Adrenal gland (tissue), 12 donors: ENCODE measurements around the gene SYCE3. TPM values are rescaled to one million over a fixed set of nuclear protein-coding genes. Genes with fewer than 3 reads are reported as not detected.
A peak's percentile ranks its signal among the peaks of the same experiment; 100 is the strongest.

Experiments used
- DNase-seq, 7 donors: peaks; one replicate each; pipeline ENCODE4 v3.0.0-alpha.2; 2019 to 2020
- H3K27ac ChIP-seq, 5 donors: fragments of 200-600 bp; sonication (generic) in 4 of 5; 1 replicate in 3 of 5; 2 replicates in 2 of 5; pipeline versions ENCODE4 v1.5.1 to v1.8.0; 2016 to 2020; ENCODE audit warnings: mild to moderate bottlenecking in 1 of 5
- H3K27me3 ChIP-seq: fragments of 200-600 bp; 2 replicates; pipeline ENCODE4 v1.8.0; 2021
- H3K36me3 ChIP-seq, 2 donors: fragments of 200-600 bp; replicated peaks in 1 of 2; 1 replicate in 1 of 2; 2 replicates in 1 of 2; pipeline versions ENCODE4 v1.5.1 to v1.8.0; 2018 to 2022
- H3K4me1 ChIP-seq, 2 donors: fragments of 200-600 bp; replicated peaks in 1 of 2; 1 replicate in 1 of 2; 2 replicates in 1 of 2; pipeline versions ENCODE4 v1.5.1 to v1.8.0; 2018 to 2021
- H3K4me3 ChIP-seq, 4 donors: fragments of 200-600 bp; sonication (generic) in 3 of 4; one replicate each; pipeline ENCODE4 v1.5.1; 2016 to 2018
- H3K9me3 ChIP-seq, 3 donors: fragments of 200-600 bp; sonication (generic) in 1 of 3; replicated peaks in 1 of 3; 1 replicate in 2 of 3; 2 replicates in 1 of 3; pipeline versions ENCODE4 v1.5.1 to v1.8.0; 2016 to 2021
- CTCF ChIP-seq, 6 experiments: fragments of 450-650 bp in 4 of 6; fragments of 200-600 bp in 2 of 6; sonication (generic) in 1 of 6; IDR thresholded peaks; 1 replicate in 5 of 6; 2 replicates in 1 of 6; pipeline versions ENCODE4 v1.5.1 to v1.8.0; 2016 to 2021; ENCODE audit warnings: antibody characterized with exemption in 6 of 6, mild to moderate bottlenecking in 2 of 6, moderate library complexity in 1 of 6
- POLR2A ChIP-seq, 2 donors: fragments of 450-650 bp; IDR thresholded peaks; one replicate each; pipeline ENCODE4 v1.6.1; 2017; ENCODE audit warnings: antibody characterized with exemption in 2 of 2, mild to moderate bottlenecking in 2 of 2, moderate library complexity in 1 of 2
- WGBS, 4 donors: extraction: QIAGEN DNeasy Blood & Tissue Kit in 2 of 4; methylation state at CpG; one replicate each; pipeline versions ENCODE4 v1.1.5 to v1.1.7; 2013 to 2017; 5-methylcytosine and 5-hydroxymethylcytosine counted together
- intact Hi-C, 2 donors: fragments of 100-400 bp; cut with DNase I; formaldehyde crosslinking; loops; one replicate each; pipeline versions ENCODE4 v1.14.1 to v1.15.0; 2022 to 2023
- polyA plus RNA-seq, 3 donors: library from polyadenylated mRNA; stranded (reverse); fragments of 200-250 nt in 2 of 3; fragments of 350-450 nt in 1 of 3; fragmentation: Illumina TruSeq in 1 of 3; extraction: RNeasy Lipid Tissue Mini Kit (QIAGEN cat#74804) in 1 of 3; gene quantifications; one replicate each; pipeline ENCODE4 v1.2.3, GENCODE V29; 2013 to 2014
- total RNA-seq, 9 donors: library from RNA; depleted of rRNA in 4 of 9; stranded (reverse); fragments of >200 nt in 4 of 9; fragments of 120-200 nt in 1 of 9; fragmentation: NEBNext Ultra II Directional in 1 of 9; extraction: Animal tissue kit (Norgen Biotek cat#: 25700) in 1 of 9; gene quantifications; one replicate each; pipeline versions ENCODE4 v1.1.0 to v1.2.4, GENCODE V29; 2013 to 2023
- donor health status: healthy with polysubstance abuse.
- donor health status: Bipolar disorder and iron deficiency.
- donor health status: DM: yes; HTN: yes; CAD: no.
- donor health status: DM: no; HTN: no; CAD: no.
- donor health status: DM: no; HTN: no; CAD: no.
- donor health status: DM: yes; HTN: yes; CAD: no.

The SYCE3 gene
- total and polyA plus RNA-seq, 12 donors, result 0.57 to 7.2 (median 0.87) TPM; not detected in 5

GRCh38 chr22:50601669-50602337 is 39.1 kb upstream of the SYCE3 start:
- 57 to 81% (median 59%) methylated on average over 9 to 12 of the region's 12 CpGs for WGBS, 4 donors
- TF ChIP-seq CTCF (IDR thresholded peaks at IDR 0.05), result no peak
- TF ChIP-seq POLR2A (IDR thresholded peaks at IDR 0.05), result no peak
- Histone ChIP-seq H3K36me3 (peaks cover 0 to 14% of the 10 kb centered on the region in 2 donors), H3K9me3 (no peaks in the 10 kb centered on the region), H3K27ac (peak overlapping the region in 1 of 5 donors; percentile 30), H3K4me3 (no peak overlapping the region), H3K27me3 (peaks cover 6% of the 10 kb centered on the region), H3K4me1 (peaks cover 0 to 5% of the 10 kb centered on the region in 2 donors)
- intact Hi-C loops, result no loop called here
- DNase-seq, result peak in 1 of 7 donors; percentile 50

DNA sequence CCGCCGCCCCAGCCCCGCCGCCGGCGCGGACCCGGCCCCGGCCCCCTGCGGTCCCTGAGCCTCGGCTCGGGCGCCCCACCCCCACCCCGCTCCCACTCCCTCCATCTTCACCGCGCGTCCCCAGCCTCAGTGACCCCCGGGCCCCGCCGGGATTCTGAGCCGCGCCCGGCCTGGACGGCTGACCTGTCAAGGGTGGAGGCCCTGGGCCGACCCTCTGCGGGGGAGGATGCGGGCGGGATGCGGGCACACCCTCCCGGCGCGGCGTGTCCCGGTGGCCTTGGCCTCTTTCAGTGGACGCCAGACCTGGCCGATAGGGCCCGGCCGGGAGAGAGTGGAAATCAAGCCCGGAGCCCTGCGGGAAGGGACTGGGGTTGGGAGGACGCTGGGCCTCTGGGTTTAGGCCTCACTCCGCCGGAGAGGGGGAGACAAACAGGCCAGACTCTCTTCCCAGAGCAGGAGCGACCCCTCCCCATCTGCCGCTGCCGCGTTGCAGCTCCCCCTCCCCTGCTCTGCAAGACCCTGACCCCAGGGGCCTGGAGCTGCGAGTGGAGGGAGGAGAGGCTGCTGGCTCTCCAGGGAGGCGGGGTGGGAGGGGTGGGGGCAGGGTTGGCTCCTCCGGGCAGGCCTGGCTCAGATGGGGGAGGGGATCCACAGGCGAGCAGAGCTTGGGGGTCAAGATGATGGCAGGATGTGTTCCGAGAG is 38.4 kb upstream of the SYCE3 start:
- Histone ChIP-seq H3K4me3 (peak overlapping the region in 1 of 4 donors; percentile 68), H3K4me1 (peaks cover 0 to 5% of the 10 kb centered on the region in 2 donors), H3K27me3 (peaks cover 6% of the 10 kb centered on the region), H3K27ac (peak overlapping the region in 1 of 5 donors; percentile 30), H3K36me3 (peaks cover 0 to 14% of the 10 kb centered on the region in 2 donors), H3K9me3 (no peaks in the 10 kb centered on the region)
- no peak for TF ChIP-seq CTCF (IDR thresholded peaks at IDR 0.05)
- intact Hi-C loops, result no loop called here
- WGBS, 4 donors, result 9 to 38% (median 20%) methylated on average over 4 to 52 of the region's 52 CpGs
- DNase-seq, result peak in 2 of 7 donors; percentile 55 to 56

- intact Hi-C loops, result no loop called here
- H3K4me1 ChIP-seq, result peaks cover 0 to 5% of the 10 kb centered on the region in 2 donors
- peak within 1 kb of the TSS in 2 of 5 donors; percentile 16 to 30 for H3K27ac ChIP-seq
- TF ChIP-seq POLR2A (IDR thresholded peaks at IDR 0.05), result no peak
- no peak for TF ChIP-seq CTCF (IDR thresholded peaks at IDR 0.05)
- WGBS, 4 donors, result 0 to 8% (median 1%) methylated on average over 2 to 57 of the region's 61 CpGs
- H3K36me3 ChIP-seq, result peaks cover 0 to 10% of the 10 kb centered on the region in 2 donors
- no peaks in the 10 kb centered on the region for H3K9me3 ChIP-seq
- DNase-seq, result peak in 3 of 7 donors; percentile 41 to 60 (median 50)
- H3K4me3 ChIP-seq, result peak within 1 kb of the TSS in 1 of 4 donors; percentile 68
- peaks cover 6% of the 10 kb centered on the region for H3K27me3 ChIP-seq
Measured at GRCh38 chr22:50600538-50600937, 37.8 kb upstream of the SYCE3 start, which contains the start of gene MAPK8IP2. Gene MAPK8IP2 (plus strand): TSS chr22:50600793. CDS start chr22:50600819, 26 bp downstream.

GRCh38 chr22:50599816-50600455 is 37.2 kb upstream of the SYCE3 start:
- H3K36me3 ChIP-seq, result peaks cover 0 to 4% of the 10 kb centered on the region in 2 donors
- 13 to 20% (median 15%) methylated on average over 27 to 52 of the region's 52 CpGs for WGBS, 4 donors
- H3K4me1 ChIP-seq, result peaks cover 0 to 5% of the 10 kb centered on the region in 2 donors
- TF ChIP-seq CTCF (IDR thresholded peaks at IDR 0.05), result no peak
- TF ChIP-seq POLR2A (IDR thresholded peaks at IDR 0.05), result no peak
- no peaks in the 10 kb centered on the region for H3K9me3 ChIP-seq
- intact Hi-C loops, result no loop called here
- peak overlapping the region in 1 of 4 donors; percentile 68 for H3K4me3 ChIP-seq
- peaks cover 6% of the 10 kb centered on the region for H3K27me3 ChIP-seq
- peak overlapping the region in 1 of 5 donors; percentile 16 for H3K27ac ChIP-seq
- peak in 6 of 7 donors; percentile 60 to 69 (median 62) for DNase-seq
